HG02798 (cell line): ENCODE measurements around the gene HPX.

Experiments used
- ATAC-seq: cut with Tn5 transposase; IDR thresholded peaks from one replicate; pipeline ENCODE4 v1.9.1; 2021; ENCODE audit warnings: mild to moderate bottlenecking; ENCODE audit not compliant: unreplicated experiment, poor library complexity

The HPX gene

DNA sequence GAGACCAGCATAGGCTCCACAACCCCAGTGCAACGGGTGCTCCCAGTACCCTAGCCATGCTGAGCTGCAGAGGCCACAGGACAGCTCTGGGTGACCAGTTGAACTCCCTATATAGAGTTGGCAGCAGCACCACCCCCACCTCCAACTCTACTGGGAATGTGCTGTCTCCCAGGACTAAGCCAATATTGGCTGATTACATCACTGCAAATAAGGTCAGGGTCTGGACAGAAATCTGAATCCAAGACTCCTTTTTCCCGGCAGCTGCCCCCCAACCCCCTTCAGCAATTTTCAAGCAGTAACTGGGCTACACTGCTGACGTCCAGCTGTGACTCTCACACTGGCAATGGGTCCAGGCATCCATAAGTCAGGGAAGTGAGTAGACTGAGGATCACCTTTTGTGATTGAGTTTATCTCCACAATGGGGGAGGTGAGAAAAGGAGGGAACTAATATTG, at the start of gene HPX:
TSS of gene HPX (minus strand) at position 82 of the 453 bp plus-strand sequence. CDS start at position 58, 24 bp downstream.
- ATAC-seq: no peak

- ATAC-seq: no peak
Observed at GRCh38 chr11:6489306-6489705, 48.5 kb upstream of the HPX start.

- ATAC-seq: no peak
Observed at GRCh38 chr11:6488821-6489220, 48.0 kb upstream of the HPX start.

GRCh38 chr11:6488342-6488741, 47.6 kb upstream of the HPX start:
- ATAC-seq: no peak

- ATAC-seq: no peak
Observed at GRCh38 chr11:6486938-6487337, 46.2 kb upstream of the HPX start.

- ATAC-seq: no peak
Observed at GRCh38 chr11:6486256-6486655, 45.5 kb upstream of the HPX start.

GRCh38 chr11:6485661-6486060, 44.9 kb upstream of the HPX start:
- ATAC-seq: no peak

DNA sequence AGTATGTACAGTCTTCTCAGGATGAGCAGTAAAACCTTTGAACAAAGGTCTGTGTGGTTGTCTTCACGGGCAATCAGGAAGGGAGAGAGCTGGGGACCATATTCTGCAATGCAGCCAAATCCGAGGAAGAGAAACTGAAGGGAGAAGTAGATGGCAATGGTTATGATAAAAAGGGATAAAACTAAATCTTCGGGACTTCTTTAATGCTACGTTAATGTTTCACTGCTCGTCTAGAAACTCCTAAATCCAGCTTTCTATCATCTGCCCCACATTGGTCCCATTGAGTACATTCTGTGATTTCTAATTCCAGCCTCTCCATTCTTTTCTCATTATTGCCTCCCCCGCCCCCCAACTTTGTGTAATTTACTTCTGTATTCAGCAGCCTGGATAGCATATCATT, 42.2 kb upstream of the HPX start:
- no peak for ATAC-seq

GRCh38 chr11:6482441-6482840, 41.7 kb upstream of the HPX start:
- no peak for ATAC-seq

DNA sequence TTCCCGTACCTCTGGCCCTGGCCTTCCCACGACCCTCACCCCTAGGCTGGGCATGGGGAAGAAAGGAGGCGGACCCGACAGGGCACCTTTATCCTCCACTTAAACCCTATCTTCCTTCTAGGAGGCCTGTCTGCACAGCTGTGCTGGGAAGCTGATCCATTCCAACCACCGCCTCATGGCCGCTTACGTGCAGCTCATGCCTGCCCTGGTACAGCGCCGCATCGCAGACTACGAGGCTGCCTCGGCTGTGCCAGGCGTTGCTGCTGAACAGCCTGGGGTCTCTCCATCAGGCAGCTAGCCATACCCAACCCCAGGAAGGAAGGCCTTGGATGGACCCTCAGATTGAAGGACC, 41.1 kb upstream of the HPX start:
- ATAC-seq: peak; percentile 0

- ATAC-seq: peak; percentile 99
Observed at GRCh38 chr11:6481012-6481923, 40.5 kb upstream of the HPX start, which contains the start of the genes ARFIP2 and TIMM10B. TSS of gene ARFIP2 (minus strand) at chr11:6481331. CDS start at chr11:6480421, 910 bp downstream. TSS of gene TIMM10B (plus strand) at chr11:6481501. CDS start at chr11:6481517, 16 bp downstream.

- no peak for ATAC-seq
Observed at GRCh38 chr11:6480299-6480914, 39.6 kb upstream of the HPX start.

- ATAC-seq: no peak
Observed at GRCh38 chr11:6476571-6476970, 35.8 kb upstream of the HPX start.

DNA sequence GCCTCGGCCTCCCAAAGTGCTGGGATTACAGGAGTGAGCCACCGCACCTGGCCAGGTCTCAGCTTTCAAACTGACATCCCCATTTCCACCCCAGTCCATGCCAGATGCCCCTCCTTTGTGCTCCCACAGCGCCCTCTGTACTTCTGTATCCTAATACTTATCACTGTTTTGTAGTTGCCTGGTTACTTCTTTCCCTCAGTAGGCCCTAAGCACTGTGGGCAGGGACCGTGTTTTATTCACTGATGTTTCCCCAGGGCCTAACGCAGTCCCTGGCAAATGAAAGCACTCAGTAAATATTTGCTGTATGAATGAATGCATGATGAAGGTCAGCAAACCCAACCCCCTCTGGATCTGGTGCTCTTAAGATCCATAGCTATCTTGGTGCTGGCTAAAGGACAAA, 35.1 kb upstream of the HPX start:
- no peak for ATAC-seq

- ATAC-seq: no peak
Observed at GRCh38 chr11:6474806-6475500, 34.2 kb upstream of the HPX start.

DNA sequence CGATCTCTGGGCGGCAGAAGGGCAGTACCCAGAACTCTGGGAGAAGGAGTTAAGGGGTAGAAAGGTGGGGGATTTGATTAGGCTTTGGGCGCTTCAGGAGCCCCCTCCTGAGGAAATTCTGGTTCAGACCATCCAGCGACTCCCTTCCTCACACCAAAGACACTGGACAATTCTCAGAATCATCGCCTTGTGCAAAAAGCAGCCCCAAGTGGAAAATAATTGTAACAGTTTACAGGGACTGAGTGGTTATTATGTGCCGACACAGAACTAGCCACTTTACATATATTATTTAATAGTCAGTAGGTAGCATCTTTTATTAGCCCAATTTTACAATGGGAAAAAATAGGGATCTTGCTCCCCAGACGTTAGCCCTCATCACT, 33.6 kb upstream of the HPX start:
- no peak for ATAC-seq

GRCh38 chr11:6473451-6474412, 32.9 kb upstream of the HPX start, which contains the start of gene TRIM3:
TSS of gene TRIM3 (minus strand) at chr11:6473941. CDS start at chr11:6465695, 8,246 bp downstream.
- ATAC-seq: peak; percentile 85

DNA sequence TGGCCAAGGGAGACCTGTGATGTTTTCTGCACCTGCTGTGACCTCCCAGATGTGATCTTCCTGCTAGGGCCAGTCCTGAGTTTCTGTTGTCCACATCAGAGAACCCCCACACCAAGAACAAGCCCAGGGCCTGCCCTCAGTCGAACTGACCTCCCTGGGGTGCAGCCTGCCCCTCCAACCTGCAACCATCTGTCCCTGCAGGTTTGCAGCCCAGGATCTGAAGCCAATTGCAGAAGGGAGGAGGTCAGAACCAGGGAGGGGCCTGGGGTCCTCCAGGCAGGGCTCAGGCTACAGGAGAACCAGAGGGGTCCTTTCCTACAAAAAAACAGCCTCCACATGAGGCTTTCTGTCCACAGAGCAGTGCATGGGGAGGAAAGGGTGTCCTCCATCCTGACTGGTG, 32.1 kb upstream of the HPX start:
- ATAC-seq: no peak

- ATAC-seq: no peak
Observed at GRCh38 chr11:6469599-6469998, 28.8 kb upstream of the HPX start.
